GM10248 (cell line): Measurements from ENCODE around the gene IQCN.

Source experiments
- CTCF ChIA-PET: fragments of 300-600 bp; sonication (Branson Sonifier 250); formaldehyde crosslinking; extraction: SDS; loops from one replicate; lab custom pipeline; 2021; ENCODE audit warnings: antibody characterized with exemption; lab: Yijun Ruan, JAX
- POLR2A ChIA-PET: fragments of 350-650 bp; sonication (Branson Sonifier 250); formaldehyde crosslinking; extraction: SDS; loops from one replicate; lab custom pipeline; 2020; ENCODE audit warnings: antibody characterized with exemption; lab: Yijun Ruan, JAX
- DNase-seq: peaks from one replicate; pipeline ENCODE4 v3.0.0; 2012; ENCODE audit errors: extremely low spot score
- CTCF ChIP-seq: IDR thresholded peaks from 2 replicates; pipeline ENCODE4 v1.5.1; 2012; ENCODE audit warnings: mild to moderate bottlenecking, low read depth; ENCODE audit errors: extremely low read depth, missing control alignments, control extremely low read depth

IQCN gene

GRCh38 chr19:18274781-18275356 is 617 bp upstream of the IQCN start:
- ChIA-PET POLR2A (interaction anchor here (0.7 to 2.0 kb wide), 8 partner anchors 10 to 71 kb away, joined by 3 to 11 read pairs (median 6); partner anchors contain the start of genes LSM4 and RAB3A), CTCF (interaction anchor here (0.8 to 8.3 kb wide), 10 partner anchors 23 to 135 kb away, joined by 3 to 171 read pairs (median 4); partner anchors contain the start of gene LSM4)
- no peak for DNase-seq
- no peak for TF ChIP-seq CTCF

GRCh38 chr19:18273561-18274218 is 562 bp downstream of the IQCN start:
- no peak for DNase-seq
- TF ChIP-seq CTCF: no peak
- POLR2A ChIA-PET: interaction anchor here (0.6 to 2.0 kb wide), 3 partner anchors 32 to 121 kb away, joined by 3 to 8 read pairs (median 7); partner anchors contain the start of gene PIK3R2
- CTCF ChIA-PET: interaction anchor here (1.1 to 2.1 kb wide), 4 partner anchors 22 to 81 kb away, joined by 4 to 5 read pairs (median 4); no protein-coding TSS in a partner anchor

GRCh38 chr19:18271433-18271841 is 2.8 kb downstream of the IQCN start:
- DNase-seq: no peak
- POLR2A ChIA-PET: no interaction called here
- CTCF ChIA-PET: interaction anchor here (0.8 to 4.6 kb wide), 4 partner anchors 7 to 56 kb away, joined by 3 to 28 read pairs (median 14); partner anchors contain the start of gene LSM4
- TF ChIP-seq CTCF: no peak

GRCh38 chr19:18270326-18270725 is 3.9 kb downstream of the IQCN start:
- ChIA-PET CTCF (interaction anchor here (1.4 to 4.6 kb wide), 5 partner anchors 8 to 104 kb away, joined by 3 to 28 read pairs (median 15); no protein-coding TSS in a partner anchor), POLR2A (interaction anchor here (0.7 to 1.4 kb wide), 2 partner anchors 9 to 54 kb away, joined by 5 to 7 read pairs; no protein-coding TSS in a partner anchor)
- no peak for DNase-seq
- TF ChIP-seq CTCF: no peak

GRCh38 chr19:18269070-18269723 is 5.1 kb downstream of the IQCN start:
- no peak for DNase-seq
- CTCF ChIA-PET: interaction anchor here (0.9 to 4.6 kb wide), 6 partner anchors 9 to 105 kb away, joined by 3 to 28 read pairs (median 10); no protein-coding TSS in a partner anchor
- POLR2A ChIA-PET: interaction anchor here (1.4 to 2.0 kb wide), 2 partner anchors 10 to 12 kb away, joined by 5 to 12 read pairs; partner anchors contain the start of gene JUND
- no peak for TF ChIP-seq CTCF
